Dedifferentiated amniotic fluid mesenchymal stem cell (primary cell): ENCODE measurements around the gene CLDN10.

ENCODE experiments used
- DNase-seq: peaks from one replicate; pipeline ENCODE4 v3.0.0-alpha.2; 2016; ENCODE audit errors: extremely low spot score

CLDN10 gene

DNA sequence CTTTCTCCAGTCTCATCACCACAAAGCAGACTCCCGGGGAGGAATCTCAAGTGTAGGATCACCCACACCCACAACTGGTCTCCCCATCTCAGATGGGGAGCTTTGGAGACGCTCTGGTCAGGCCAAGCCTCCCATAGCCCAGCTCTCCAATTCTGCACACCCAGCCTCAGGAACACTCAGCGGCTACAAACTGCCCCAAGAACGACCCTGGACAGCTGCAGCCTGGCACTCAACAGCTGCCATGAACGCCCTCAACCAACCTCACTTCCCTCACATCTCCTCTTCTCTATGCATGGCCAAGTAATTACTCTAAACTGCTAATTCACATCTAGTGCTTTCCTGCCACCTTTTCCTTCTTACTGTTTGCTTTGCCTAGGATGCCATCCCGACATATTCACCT is 49.4 kb downstream of the CLDN10 start:
- no peak for DNase-seq

DNA sequence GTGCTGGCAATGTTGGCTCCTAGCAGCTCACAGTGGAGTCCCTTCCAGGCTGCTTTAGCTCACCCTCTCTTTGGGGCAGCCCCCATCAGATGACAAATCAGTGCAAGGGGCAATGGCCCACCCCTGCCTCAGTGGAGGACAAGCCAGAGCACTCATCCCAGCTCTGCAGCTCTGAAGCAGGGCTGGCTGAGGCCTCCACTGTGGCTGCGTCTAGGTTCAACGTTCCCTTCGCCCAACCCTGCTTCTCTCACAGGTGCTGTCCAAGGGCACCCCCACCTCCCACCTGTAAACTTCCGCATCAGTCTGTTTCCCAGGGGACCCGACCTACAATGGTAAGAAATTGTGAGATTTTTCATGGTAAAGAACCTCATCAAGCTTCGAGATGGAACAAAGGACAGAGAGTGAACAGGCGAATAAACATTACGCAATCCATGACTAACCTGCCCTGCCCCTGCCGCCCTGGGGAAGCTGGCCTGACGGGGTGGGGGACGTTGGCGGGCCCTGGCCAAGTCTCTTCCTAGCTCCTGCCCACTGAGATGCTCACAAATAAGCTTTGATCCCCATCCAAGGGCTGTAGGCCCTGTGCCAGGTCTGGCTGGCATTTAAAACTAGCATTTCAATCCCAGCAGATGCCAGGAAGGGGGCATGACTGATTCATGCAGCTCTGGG is 51.5 kb downstream of the CLDN10 start:
- DNase-seq: no peak

GRCh38 chr13:95604556-95604915 is 52.0 kb downstream of the CLDN10 start:
- DNase-seq: no peak

DNA sequence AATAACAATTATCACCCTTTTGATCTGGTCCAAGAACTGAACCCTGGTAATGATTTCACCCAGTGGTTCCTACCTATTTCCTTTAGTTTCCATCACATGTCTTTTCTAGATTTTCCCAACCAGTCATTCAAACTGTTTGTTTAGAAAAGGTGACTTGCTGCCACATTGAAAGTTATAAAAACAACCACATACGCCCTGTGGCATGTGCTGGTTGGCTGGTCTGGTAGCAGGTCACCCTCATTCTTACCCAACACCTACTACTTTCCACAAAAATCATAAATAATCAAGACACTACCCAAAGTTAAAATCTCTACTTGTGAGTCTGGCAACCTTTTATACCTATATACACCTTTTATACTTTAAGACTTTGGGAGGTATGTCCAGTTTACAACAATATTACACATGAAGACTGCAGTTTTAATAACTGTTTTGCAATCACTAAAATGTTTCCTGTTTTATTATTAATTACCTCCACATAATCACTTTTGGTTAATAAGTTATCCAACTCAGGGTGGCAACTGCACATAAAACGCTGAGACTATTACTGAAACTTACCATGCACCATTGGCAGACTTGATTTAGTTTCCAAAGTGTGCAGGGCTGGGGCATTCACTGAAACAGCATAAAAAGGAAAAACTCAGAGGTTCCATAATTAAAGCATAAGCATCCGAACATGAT is 53.1 kb downstream of the CLDN10 start:
- DNase-seq: no peak

- DNase-seq: no peak
These were observed 54.8 kb downstream of the CLDN10 start for GRCh38 chr13:95607366-95607765.

- DNase-seq: no peak
These were observed 56.3 kb downstream of the CLDN10 start for GRCh38 chr13:95608640-95609323.

GRCh38 chr13:95614641-95615245 is 62.2 kb downstream of the CLDN10 start:
- no peak for DNase-seq

- DNase-seq: no peak
These were observed 63.0 kb downstream of the CLDN10 start for GRCh38 chr13:95615539-95615938.

- no peak for DNase-seq
These were observed 67.7 kb downstream of the CLDN10 start for GRCh38 chr13:95620030-95620824.

- no peak for DNase-seq
These were observed 68.4 kb downstream of the CLDN10 start for GRCh38 chr13:95620825-95621498.

GRCh38 chr13:95623141-95623540 is 70.6 kb downstream of the CLDN10 start:
- no peak for DNase-seq

DNA sequence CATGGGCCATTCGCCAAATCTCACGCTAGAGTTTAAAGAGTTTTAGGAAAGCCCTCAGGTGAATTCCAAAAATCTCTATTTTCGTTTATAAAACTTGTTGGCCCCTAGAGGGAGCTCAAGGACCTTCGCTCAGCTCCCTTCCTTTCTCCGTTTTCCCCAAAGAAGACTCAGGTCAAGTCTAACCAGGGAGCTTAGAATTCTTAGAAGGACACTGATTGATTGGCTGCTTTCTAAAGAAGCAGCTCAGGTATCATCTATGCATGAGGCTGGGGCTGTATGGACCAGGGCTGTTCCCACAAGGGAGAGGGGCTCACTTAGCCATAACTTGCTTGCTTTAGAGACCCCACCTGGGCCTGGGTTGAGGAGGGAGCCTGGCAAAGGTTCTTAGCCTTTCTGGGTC is 71.5 kb downstream of the CLDN10 start:
- peak; percentile 48 for DNase-seq

DNA sequence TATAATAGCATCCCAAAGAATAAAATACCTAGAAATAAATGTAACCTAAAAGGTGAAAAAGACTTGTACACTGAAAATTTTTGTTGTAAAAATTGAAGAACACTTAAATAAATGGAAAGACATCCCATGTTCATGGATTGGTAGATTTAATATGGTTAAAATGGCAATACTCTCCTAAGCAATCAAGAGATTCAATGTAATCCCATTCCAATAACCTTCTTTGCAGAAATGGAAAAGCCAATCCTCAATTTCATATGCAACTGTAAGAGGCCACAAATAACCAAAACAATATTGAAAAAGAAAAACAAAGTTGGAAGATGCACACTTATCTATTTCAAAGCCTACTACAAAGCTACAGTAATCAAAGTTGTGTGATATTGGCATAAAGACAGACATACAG is 74.2 kb downstream of the CLDN10 start:
- DNase-seq: no peak

DNA sequence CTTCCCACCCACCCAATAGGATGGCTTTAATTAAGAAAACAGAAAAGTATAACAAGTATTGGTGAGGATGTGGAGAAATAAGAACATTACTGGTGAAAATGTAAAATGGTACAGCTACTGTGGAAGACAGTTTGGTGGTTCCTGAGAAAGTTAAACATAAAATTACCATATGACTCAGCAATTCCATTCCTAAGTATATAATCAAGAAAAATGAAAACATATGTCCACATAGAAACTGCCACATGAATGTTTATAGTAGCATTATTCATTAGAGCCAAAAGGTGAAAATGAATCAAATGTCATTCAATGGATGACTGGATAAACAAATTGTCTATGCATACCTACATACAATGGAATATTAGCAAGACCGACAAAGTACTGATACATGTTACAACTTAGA is 75.1 kb downstream of the CLDN10 start:
- DNase-seq: peak; percentile 42

DNA sequence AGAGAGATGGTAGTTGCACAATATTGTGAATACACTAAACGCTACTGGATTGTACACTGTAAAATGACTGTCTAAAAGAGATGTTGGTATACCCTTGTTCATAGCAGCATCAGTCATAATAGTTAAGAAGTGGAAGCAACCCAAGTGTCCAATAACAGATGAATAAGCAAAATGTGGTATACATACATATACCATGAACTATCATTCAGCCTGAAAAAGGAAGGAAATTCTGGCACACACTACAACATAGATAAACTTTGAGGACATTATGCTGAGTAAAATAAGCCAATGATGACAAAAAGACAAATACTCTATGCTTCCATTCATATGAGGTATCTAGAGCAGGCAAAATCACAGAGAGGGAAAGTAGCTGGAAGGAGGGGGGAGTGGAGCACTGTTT is 76.0 kb downstream of the CLDN10 start:
- no peak for DNase-seq

DNA sequence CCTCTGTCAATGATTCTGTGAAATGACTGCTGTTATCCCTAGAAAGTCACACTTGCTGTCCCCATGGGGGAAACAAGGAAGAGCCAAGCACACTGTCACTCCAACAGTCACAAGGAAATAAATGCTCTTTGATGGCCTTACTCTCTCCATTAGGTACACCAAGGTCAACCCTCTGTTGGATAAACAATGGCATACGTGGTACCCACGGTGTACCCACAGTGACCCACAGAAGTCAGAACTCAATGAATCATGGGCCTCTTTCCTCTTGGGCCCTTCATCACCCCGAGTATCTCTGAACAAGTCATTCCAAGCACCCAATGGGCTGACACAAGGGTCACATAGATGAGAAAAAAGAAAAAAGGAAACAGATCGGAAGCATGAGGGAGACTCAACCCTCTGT is 76.6 kb downstream of the CLDN10 start:
- no peak for DNase-seq
